ENCODE results near the gene UNKL.

UNKL gene

DNA sequence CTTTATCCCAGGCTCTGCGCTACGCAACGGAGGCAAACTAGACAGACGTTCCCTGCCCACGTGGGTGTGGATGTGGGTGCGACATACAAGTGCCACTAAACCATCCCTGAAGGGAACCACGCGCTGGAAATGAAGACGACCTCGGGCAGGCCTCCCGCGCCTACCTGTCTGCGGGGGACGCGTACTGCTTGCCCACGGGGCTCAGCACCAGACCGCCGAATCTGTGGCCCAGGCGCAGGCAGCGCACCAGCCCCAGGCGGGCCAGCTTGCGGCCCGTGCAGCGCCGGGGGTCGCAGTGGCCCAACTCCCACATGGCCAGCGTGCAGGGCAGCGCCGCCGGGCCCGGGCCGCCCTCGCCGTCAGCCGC lies 63.3 kb downstream of the UNKL start:
- DNase-seq (ENCODE audit: low spot score) = no peak

DNA sequence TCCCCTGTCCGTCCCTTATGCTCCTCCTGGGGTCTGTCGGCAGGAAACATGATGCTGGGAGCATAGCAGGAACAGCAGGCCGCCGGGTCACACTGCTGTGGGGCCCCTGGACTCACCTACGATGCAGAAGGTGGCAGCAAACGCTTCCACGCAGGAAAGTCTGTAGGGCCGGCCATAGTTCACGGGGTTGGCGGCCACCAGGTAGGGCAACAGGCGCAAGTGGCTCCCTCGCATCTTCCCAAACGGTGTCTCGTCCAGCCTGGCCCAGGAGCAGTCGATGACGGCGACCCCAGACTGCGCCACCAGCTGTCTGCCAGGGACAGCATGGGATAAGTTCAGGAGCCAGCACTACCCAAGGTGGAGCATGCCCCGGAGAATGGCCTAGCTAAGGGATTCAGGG lies 63.8 kb downstream of the UNKL start:
- no peak for DNase-seq (ENCODE audit: low spot score)

DNA sequence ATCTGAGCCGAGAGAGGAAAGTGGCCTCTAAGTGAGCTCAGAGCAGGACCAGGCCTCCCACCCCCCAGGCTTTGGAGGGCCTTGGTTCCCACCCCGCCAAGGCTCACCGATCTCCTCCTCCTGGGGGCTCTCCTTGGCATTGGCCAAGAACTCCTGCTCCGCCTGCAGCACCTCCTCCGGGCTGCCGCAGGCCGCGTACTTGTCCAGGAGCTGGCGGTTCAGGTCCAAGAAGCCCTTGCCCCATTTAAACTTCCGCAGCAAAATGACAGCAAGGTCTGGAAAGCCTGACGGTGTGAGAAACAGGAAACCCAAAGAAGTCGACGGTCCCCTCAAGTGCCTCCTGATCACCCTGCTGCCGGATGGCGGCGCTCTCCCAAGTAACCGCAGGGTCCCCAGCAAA lies 64.6 kb downstream of the UNKL start:
- DNase-seq (ENCODE audit: low spot score) = no peak

- no peak for DNase-seq (ENCODE audit: low spot score)
Observed at GRCh38 chr16:1349351-1349750, 65.2 kb downstream of the UNKL start.

DNA sequence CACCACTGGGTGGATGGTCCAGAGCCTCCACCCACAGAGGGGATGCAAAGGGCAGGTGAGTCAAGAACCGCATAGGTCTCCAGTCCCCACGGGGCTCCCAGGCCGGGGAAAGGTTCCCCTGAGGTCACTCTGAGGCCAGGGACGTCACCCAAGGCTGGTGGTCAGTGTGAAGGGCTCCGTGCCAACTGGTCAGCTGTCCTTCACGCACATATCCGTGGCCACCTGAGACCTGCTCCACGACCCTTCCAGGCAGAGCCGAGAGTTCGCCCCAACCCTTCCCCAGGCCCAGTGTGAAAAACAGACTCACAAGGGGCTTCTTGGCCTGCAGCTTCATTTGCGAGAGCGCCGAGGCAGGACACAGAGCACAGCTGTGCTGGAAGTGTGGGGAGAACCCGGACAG lies 65.6 kb downstream of the UNKL start:
- DNase-seq (ENCODE audit: low spot score) = no peak

GRCh38 chr16:1348441-1348840 lies 66.1 kb downstream of the UNKL start:
- no peak for DNase-seq (ENCODE audit: low spot score)

DNA sequence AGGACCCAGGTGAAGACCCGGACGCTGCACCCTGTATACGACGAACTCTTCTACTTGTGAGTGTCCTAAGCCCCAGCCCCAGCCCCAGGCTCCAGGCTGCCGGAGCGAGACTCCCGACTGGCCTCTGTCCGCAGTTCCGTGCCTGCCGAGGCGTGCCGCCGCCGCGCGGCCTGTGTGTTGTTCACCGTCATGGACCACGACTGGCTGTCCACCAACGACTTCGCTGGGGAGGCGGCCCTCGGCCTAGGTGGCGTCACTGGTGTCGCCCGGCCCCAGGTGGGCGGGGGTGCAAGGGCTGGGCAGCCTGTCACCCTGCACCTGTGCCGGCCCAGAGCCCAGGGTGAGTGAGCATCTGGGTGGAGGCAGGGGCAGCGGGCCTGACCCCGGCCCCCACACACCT lies 66.5 kb downstream of the UNKL start:
- DNase-seq (ENCODE audit: low spot score) = no peak

- no peak for DNase-seq (ENCODE audit: low spot score)
Observed at GRCh38 chr16:1347286-1347855, 67.1 kb downstream of the UNKL start.

DNA sequence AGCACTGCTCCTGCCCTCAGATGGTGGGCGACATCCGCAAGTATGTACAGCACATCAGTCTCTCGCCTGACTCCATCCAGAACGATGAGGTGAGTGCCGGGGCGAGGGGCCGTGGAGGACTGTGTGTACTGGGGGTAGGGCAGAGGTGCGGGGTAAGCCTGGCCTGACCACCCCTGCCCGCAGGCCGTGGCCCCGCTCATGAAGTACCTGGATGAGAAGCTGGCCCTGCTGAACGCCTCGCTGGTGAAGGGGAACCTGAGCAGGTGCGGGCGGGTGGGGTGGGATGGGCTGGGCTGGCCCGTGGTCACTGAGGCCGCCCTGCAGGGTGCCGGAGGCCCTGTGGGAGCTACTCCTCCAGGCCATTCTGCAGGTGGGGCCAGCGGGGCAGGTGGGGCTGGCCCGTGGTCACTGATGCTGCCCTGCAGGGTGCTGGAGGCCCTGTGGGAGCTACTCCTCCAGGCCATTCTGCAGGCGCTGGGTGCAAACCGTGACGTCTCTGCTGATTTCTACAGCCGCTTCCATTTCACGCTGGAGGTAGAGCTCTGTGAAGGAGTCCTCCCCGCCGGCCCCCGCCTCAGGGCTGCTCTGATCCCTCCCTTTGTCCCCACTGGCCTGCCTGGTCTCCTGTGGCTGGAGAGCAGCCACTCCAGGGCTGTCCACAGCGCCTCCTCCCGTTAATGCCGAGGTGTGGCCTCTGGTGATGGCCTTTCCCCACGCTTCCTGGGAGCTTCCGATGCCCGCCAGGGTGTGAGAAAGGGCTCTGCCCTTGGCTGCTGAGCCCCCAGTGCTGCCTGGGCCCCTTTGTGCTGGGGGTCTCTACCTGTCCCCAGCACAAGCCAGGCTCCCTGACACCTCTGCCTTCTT lies 67.8 kb downstream of the UNKL start:
- no peak for DNase-seq (ENCODE audit: low spot score)

- no peak for DNase-seq (ENCODE audit: low spot score)
Observed at GRCh38 chr16:1345651-1346421, 68.7 kb downstream of the UNKL start.

DNA sequence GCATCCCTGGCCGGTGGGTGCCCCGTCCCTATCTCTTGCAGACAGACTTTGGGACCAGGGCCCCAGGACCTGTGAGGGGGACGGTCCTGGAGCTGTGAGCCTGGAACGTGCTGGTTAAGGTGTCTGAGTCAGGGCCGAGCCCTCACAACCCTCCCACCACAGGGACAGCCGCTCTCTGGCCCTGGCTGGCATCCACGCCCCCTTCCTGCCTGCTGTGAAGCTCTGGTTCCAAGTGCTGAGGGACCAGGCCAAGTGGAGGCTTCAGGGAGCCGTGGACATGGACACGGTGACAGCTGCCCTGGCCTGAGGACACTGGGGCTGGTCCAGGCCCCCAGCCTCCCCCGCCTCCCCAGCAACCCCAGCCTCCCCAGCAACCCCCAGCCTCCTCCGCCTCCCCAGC lies 69.4 kb downstream of the UNKL start:
- no peak for DNase-seq (ENCODE audit: low spot score)

GRCh38 chr16:1344499-1344898 lies 70.0 kb downstream of the UNKL start:
- no peak for DNase-seq (ENCODE audit: low spot score)

DNA sequence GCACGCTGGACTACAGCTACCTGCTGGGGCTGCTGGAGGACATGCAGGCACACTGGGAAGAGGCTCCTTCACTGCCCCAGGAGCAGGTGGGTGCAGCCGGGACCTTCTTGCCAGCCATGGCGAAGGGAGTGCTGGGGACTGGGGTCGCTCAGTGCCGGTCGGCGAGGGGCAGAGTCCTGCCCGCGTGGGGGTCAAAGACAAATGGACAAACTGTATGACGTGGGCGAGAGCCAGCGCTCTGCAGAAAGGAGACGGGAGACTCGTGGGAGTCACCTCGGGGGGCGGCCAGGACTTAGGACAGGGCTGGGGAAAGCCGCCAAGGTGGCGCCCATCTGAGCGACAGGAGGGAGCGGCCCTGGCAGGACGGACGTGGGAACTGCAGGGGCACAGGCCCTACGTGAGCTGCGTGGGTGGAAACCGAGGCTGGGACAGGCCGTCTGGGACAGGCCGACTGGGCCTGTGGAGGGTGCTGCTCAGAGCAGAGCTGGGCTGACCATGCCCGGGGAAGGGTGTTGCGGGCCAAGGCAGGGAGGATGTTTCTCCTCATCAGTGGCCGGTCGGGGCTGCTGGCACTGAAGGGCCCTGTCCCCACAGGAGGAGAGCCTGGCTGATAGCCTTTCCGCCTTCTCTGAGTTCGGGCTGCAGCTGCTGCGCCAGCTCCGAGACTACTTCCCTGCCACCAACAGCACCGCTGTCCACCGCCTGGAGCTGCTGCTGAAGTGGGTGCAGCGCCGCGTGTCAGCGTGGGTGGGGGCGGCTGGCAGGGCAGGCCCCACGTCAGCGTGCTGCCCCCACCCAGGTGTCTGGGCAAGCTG lies 70.9 kb downstream of the UNKL start:
- no peak for DNase-seq (ENCODE audit: low spot score)

- peak; percentile 99 for DNase-seq (ENCODE audit: low spot score)
Observed at GRCh38 chr16:1342526-1343427, 71.7 kb downstream of the UNKL start.

GRCh38 chr16:1341495-1342420 lies 72.7 kb downstream of the UNKL start:
- no peak for DNase-seq (ENCODE audit: low spot score)

DNA sequence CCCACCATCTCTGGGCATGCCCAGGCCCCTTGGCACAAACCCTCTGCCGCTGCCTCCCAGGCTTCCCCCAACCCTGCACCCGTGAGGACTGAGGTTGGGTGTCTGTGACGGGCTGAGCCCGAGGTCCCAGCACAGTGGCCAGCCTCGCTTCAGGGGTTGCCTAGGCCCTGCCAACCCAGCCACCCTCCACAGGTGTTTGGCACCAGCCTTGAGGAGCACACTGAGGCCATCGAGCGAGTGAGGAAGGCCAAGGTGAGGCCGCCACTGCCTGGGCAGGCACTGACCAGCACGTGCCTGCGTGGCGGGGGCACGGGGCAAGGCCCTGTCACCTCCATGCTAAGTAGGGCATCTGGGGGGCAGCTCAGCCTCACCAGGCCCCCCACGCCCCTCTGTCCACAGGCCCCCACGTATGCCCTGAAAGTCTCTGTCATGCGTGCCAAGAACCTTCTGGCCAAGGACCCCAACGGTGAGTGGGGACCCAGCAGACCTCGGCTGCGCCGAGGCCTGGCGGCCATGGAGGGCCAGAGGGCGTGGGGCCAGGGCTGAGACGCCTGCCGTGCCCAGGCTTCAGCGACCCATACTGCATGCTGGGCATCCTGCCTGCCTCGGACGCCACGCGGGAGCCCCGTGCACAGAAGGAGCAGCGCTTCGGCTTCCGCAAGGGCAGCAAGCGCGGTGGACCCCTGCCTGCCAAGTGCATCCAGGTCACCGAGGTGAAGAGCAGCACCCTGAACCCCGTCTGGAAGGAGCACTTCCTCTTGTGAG lies 73.6 kb downstream of the UNKL start:
- no peak for DNase-seq (ENCODE audit: low spot score)

DNA sequence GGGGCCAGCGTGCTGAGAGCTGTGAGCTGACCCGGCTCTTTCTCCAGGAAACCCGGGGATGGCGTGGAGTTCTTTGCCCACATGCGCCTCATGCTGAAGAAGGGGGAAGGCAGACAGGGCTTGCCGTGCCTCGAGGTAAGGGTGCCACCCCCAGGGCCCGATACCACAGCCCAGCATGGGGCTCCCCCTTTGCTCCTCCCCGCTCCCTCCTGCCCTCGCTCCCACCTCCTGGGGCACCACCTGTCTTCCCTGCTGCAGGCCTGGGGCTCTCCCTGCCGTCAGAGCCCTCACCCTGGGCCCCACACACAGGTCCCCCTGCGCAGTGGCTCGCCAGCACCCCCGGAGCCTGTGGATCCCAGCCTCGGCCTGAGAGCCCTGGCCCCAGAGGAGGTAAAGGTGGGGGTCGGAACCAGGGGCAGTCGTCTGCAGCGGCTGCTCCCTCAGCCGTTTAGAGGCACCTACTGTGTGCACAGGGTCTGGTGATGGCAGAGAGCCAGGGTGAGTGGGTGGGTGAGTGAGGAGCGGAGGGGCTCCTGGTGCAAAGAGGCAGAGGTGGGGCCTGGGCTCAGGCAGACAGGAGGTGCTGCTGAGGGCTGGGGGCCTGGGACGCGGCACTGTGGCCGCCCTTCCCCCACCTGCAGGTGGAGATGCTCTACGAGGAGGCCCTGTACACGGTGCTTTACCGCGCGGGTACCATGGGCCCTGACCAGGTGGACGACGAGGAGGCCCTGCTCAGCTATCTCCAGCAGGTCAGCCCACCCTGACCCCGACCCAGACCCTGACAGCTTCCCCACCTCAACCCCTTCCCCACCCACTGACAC lies 75.4 kb downstream of the UNKL start:
- no peak for DNase-seq (ENCODE audit: low spot score)

DNA sequence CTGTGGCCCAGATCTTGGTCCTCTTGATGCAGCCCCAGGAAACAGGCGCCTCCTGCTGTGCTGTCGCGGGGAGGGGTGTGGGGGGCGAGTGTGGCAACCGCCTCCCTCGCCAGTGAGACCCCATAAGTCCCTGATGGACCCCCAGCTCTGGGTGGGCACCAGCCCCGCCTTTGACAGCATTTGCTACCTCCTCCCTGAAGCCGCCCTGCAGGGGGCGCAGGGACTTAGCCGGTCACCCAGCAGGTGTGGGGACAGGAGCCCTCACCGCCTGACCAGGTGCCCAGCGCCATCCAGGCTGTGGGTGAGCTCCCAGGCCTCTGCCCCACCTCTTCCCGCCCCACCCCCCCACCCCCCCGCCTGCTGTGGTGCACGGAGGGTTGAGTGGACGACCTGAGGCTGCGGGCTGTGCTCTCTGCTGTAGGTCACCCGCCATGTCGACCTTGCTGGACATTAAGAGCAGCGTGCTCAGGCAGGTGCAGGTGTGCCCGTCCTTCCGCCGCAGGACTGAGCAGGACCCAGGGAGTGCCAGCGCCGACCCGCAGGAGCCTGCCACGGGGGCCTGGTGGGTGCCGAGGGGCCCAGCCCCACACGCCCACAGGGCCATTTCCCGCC lies 76.3 kb downstream of the UNKL start:
- peak; percentile 58 for DNase-seq (ENCODE audit: low spot score)

Data from HuH-7 (cell line).